IMR-90 (cell line): ENCODE data around the gene TMEM117. TPM values are rescaled to one million over a fixed set of nuclear protein-coding genes. Genes with fewer than 3 reads are reported as not detected.

Source experiments
- ATAC-seq: fragments of 200-7000 bp; cut with Tn5 transposase; 2 replicates; pipeline ENCODE4 v1.9.1; 2020; ENCODE audit warnings: low read depth, mild to moderate bottlenecking, moderate library complexity
- BruUV-seq: library from RNA; stranded (reverse); fragments of 400-500 nt; replicated peaks from 2 replicates; lab custom pipeline; 2021; lab: Mats Ljungman, UMichigan
- CTCF ChIA-PET: fragments of 300-600 bp; formaldehyde crosslinking; extraction: SDS; loops from one replicate; lab custom pipeline; 2021; ENCODE audit warnings: antibody characterized with exemption; lab: Yijun Ruan, JAX
- POLR2A ChIA-PET: fragments of 300-600 bp; sonication (Branson Sonifier 250); formaldehyde crosslinking; loops from one replicate; lab custom pipeline; 2022; ENCODE audit warnings: antibody characterized with exemption; ENCODE audit not compliant: unreplicated experiment; lab: Charles Lee
- DNase-seq: peaks from one replicate; pipeline ENCODE4 v3.0.0; 2013
- H2AFZ ChIP-seq: replicated peaks from 2 replicates; pipeline ENCODE3; 2013; ENCODE audit warnings: low read length, mild to moderate bottlenecking; ENCODE audit not compliant: poor library complexity
- H2AK5ac ChIP-seq: 2 replicates; pipeline ENCODE4 v1.6.1; 2013; ENCODE audit warnings: low read depth, low read length, inconsistent platforms
- H2AK9ac ChIP-seq: replicated peaks from 2 replicates; pipeline ENCODE3; 2013; ENCODE audit warnings: mild to moderate bottlenecking, low read depth, low read length, moderate library complexity; ENCODE audit not compliant: poor library complexity
- H2BK120ac ChIP-seq: 2 replicates; pipeline ENCODE4 v1.6.1; 2013; ENCODE audit warnings: low read depth, low read length, inconsistent platforms
- H2BK15ac ChIP-seq: 3 replicates; pipeline ENCODE4 v1.6.1; 2013; ENCODE audit warnings: low read depth, low read length, inconsistent platforms
- H2BK20ac ChIP-seq: 2 replicates; pipeline ENCODE4 v1.6.1; 2013; ENCODE audit warnings: low read depth, mild to moderate bottlenecking, inconsistent platforms, low read length, moderate library complexity
- H2BK5ac ChIP-seq: 2 replicates; pipeline ENCODE4 v1.6.1; 2013; ENCODE audit warnings: mild to moderate bottlenecking, low read depth, low read length, inconsistent platforms; ENCODE audit not compliant: poor library complexity, severe bottlenecking
- H3K14ac ChIP-seq: replicated peaks from 2 replicates; pipeline ENCODE4 v1.6.1; 2013; ENCODE audit warnings: low read depth, low read length, inconsistent platforms
- H3K18ac ChIP-seq: 2 replicates; pipeline ENCODE4 v1.6.1; 2013; ENCODE audit warnings: low read depth, low read length, control low read depth
- H3K23ac ChIP-seq: 2 replicates; pipeline ENCODE4 v1.6.1; 2013; ENCODE audit warnings: low read depth, low read length, inconsistent platforms
- H3K27ac ChIP-seq: 2 replicates; pipeline ENCODE4 v1.5.1; 2013; ENCODE audit warnings: mild to moderate bottlenecking, control low read depth, low read length; ENCODE audit not compliant: insufficient read depth
- H3K27me3 ChIP-seq: 2 replicates; pipeline ENCODE4 v1.6.1; 2013; ENCODE audit warnings: low read length; ENCODE audit not compliant: control insufficient read depth, insufficient read depth
- H3K36me3 ChIP-seq: 2 replicates; pipeline ENCODE4 v1.6.1; 2013; ENCODE audit warnings: low read length, mixed read lengths; ENCODE audit not compliant: control insufficient read depth, insufficient read depth
- H3K4ac ChIP-seq: 2 replicates; pipeline ENCODE4 v1.6.1; 2013; ENCODE audit warnings: low read depth, low read length, inconsistent platforms
- H3K4me1 ChIP-seq: 2 replicates; pipeline ENCODE4 v1.6.1; 2013; ENCODE audit warnings: low read length, mixed read lengths; ENCODE audit not compliant: control insufficient read depth, insufficient read depth
- H3K4me2 ChIP-seq: 2 replicates; pipeline ENCODE4 v1.6.1; 2013; ENCODE audit warnings: low read depth, mild to moderate bottlenecking, control low read depth, low read length, moderate library complexity
- H3K4me3 ChIP-seq: 2 replicates; pipeline ENCODE4 v1.5.1; 2013; ENCODE audit warnings: low read depth, mild to moderate bottlenecking, control low read depth, low read length, moderate library complexity; ENCODE audit not compliant: insufficient read depth
- H3K56ac ChIP-seq: 2 replicates; pipeline ENCODE4 v1.6.1; 2013; ENCODE audit warnings: low read length, inconsistent platforms; ENCODE audit not compliant: insufficient read depth; ENCODE audit errors: extremely low read depth
- H3K79me1 ChIP-seq, 2 experiments: 2 replicates each; pipeline ENCODE4 v1.6.1; 2013; ENCODE audit warnings: low read length in 2 of 2, inconsistent platforms in 1 of 2, low read depth in 1 of 2
- H3K9ac ChIP-seq: 2 replicates; pipeline ENCODE4 v1.6.1; 2013; ENCODE audit warnings: low read depth, low read length, control low read depth
- H3K9me1 ChIP-seq: 2 replicates; pipeline ENCODE4 v1.6.1; 2013; ENCODE audit warnings: low read length, inconsistent platforms; ENCODE audit not compliant: insufficient read depth
- H3K9me3 ChIP-seq: 2 replicates; pipeline ENCODE4 v1.6.1; 2013; ENCODE audit warnings: low read length; ENCODE audit not compliant: control insufficient read depth, insufficient read depth
- H4K20me1 ChIP-seq: 2 replicates; pipeline ENCODE4 v1.6.1; 2013; ENCODE audit warnings: low read length, inconsistent platforms; ENCODE audit not compliant: insufficient read depth
- H4K5ac ChIP-seq: 2 replicates; pipeline ENCODE4 v1.6.1; 2013; ENCODE audit warnings: mild to moderate bottlenecking, low read depth, low read length, control low read depth
- H4K8ac ChIP-seq, 2 experiments: 2 replicates each; pipeline ENCODE4 v1.6.1; 2013; ENCODE audit warnings: low read depth in 2 of 2, low read length in 2 of 2, control low read depth in 1 of 2, inconsistent platforms in 1 of 2
- H4K91ac ChIP-seq: 2 replicates; pipeline ENCODE4 v1.6.1; 2013; ENCODE audit warnings: low read depth, low read length, inconsistent platforms; ENCODE audit not compliant: insufficient read depth
- BHLHE40 ChIP-seq: fragments of 150-350 bp; IDR thresholded peaks from 2 replicates; pipeline ENCODE4 v1.6.1; 2016; ENCODE audit warnings: mild to moderate bottlenecking, low read depth, low read length
- CEBPB ChIP-seq: IDR thresholded peaks from 2 replicates; pipeline ENCODE4 v1.6.1; 2012; ENCODE audit warnings: low read depth, low read length, improper control_type of control experiment
- CHD1 ChIP-seq: IDR thresholded peaks from 2 replicates; pipeline ENCODE4 v1.6.1; 2012; ENCODE audit warnings: low read depth, low read length, improper control_type of control experiment
- MAFK ChIP-seq: IDR thresholded peaks from 2 replicates; pipeline ENCODE4 v1.6.1; 2012; ENCODE audit warnings: low read depth, low read length, improper control_type of control experiment
- MAZ ChIP-seq: IDR thresholded peaks from 2 replicates; pipeline ENCODE4 v1.6.1; 2012; ENCODE audit warnings: low read depth, mild to moderate bottlenecking, low read length, improper control_type of control experiment, moderate library complexity, borderline replicate concordance
- NFE2L2 ChIP-seq: fragments of 150-350 bp; IDR thresholded peaks from 2 replicates; pipeline ENCODE4 v1.6.1; 2016; ENCODE audit warnings: low read depth, mild to moderate bottlenecking, low read length
- POLR2A ChIP-seq: IDR thresholded peaks from 2 replicates; pipeline ENCODE4 v1.6.1; 2012; ENCODE audit warnings: mild to moderate bottlenecking, low read depth, low read length
- RAD21 ChIP-seq: IDR thresholded peaks from 2 replicates; pipeline ENCODE4 v1.6.1; 2012; ENCODE audit warnings: low read length, improper control_type of control experiment
- RFX5 ChIP-seq: IDR thresholded peaks from 2 replicates; pipeline ENCODE4 v1.8.0; 2012; ENCODE audit warnings: low read depth, mild to moderate bottlenecking, low read length, moderate library complexity
- SMC3 ChIP-seq: fragments of 150-350 bp; IDR thresholded peaks from 2 replicates; pipeline ENCODE4 v1.6.1; 2016; ENCODE audit warnings: low read depth, mild to moderate bottlenecking, antibody characterized with exemption, low read length, moderate library complexity
- WGBS, 2 experiments: methylation state at CpG; one replicate each; pipeline versions ENCODE4 v1.1.5 to v1.1.7; 2013; ENCODE audit warnings: missing lambda C conversion rate in 2 of 2; ENCODE audit not compliant: insufficient read length in 1 of 2; ENCODE audit errors: extremely low coverage in 2 of 2; 5-methylcytosine and 5-hydroxymethylcytosine counted together
- dilution Hi-C: fragments of 300-500 bp; cut with HindIII; formaldehyde crosslinking; loops from one replicate; pipeline ENCODE4 v1.14.3; 2018; ENCODE audit warnings: low sequenced_read_pairs; ENCODE audit not compliant: unreplicated experiment
- in situ Hi-C: fragments of 300-500 bp; cut with MboI; formaldehyde crosslinking; loops from 3 replicates; pipeline ENCODE4 v1.14.3; 2019; ENCODE audit warnings: low sequenced_read_pairs, inconsistent platforms, mixed read lengths
- intact Hi-C: fragments of 100-400 bp; cut with micrococcal nuclease; formaldehyde crosslinking; loops from 2 replicates; pipeline ENCODE4 v1.10.0; 2022
- polyA plus RNA-seq, 3 experiments: library from polyadenylated mRNA; depleted of rRNA; stranded (reverse); fragments of >200 nt; gene quantifications; 2 replicates each; pipeline ENCODE4 v1.2.3, GENCODE V29; 2012; ENCODE audit warnings: low replicate concordance in 1 of 3
- total RNA-seq: library from RNA; depleted of rRNA; stranded (reverse); fragments of >200 nt; gene quantifications from 2 replicates; pipeline ENCODE4 v1.2.3, GENCODE V29; 2012
- TF ChIP-seq, protein P1 (sequence below): fragments of 150-350 bp; IDR thresholded peaks from 2 replicates; pipeline ENCODE4 v1.6.1; 2016; ENCODE audit warnings: low read depth, mild to moderate bottlenecking, low read length, moderate library complexity, borderline replicate concordance
- TF ChIP-seq, protein P2 (sequence below): conservative IDR thresholded peaks from 2 replicates; pipeline ENCODE4 v1.5.1; 2012; ENCODE audit warnings: mild to moderate bottlenecking, low read depth, low read length, improper control_type of control experiment
- TF ChIP-seq, protein P3 (sequence below): fragments of 150-350 bp; IDR thresholded peaks from 2 replicates; pipeline ENCODE4 v1.6.1; 2017; ENCODE audit warnings: mild to moderate bottlenecking, antibody characterized with exemption, low read length, low read depth

Gene TMEM117
- total and polyA plus RNA-seq, 2 of the 4 experiments (the other 2 are of a cell fraction): 8.7 to 21.0 TPM

DNA sequence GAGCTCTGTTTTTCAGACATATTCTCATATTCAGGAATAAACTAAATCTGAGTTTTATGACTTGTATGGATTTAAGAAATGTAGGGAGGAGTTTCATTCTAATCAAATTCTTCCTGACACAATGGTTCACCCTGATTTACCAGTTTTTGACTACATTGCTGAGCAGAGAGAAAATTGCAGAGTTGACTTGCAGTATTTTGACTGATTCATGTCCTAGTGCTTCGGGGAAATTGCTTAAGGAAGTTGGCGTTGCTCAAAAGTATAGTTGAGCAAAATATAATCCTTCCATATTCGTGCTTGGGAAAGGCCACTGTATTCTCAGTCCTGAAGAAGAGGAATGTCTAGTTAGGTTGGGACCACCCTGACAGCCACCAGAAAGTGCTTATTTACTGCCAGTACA, 28.5 kb upstream of the TMEM117 start:
- H3K4me1 ChIP-seq: no peaks in the 10 kb centered on the region
- H3K27me3 ChIP-seq: no peaks in the 10 kb centered on the region; the same call in 1 of the 2 replicates
- no peak overlapping the region for H2BK20ac ChIP-seq
- H3K23ac ChIP-seq: no peak overlapping the region
- H3K56ac ChIP-seq: no peak overlapping the region
- no peaks in the 10 kb centered on the region for H3K9me3 ChIP-seq
- no peak overlapping the region for H4K91ac ChIP-seq
- dilution Hi-C loops (no loop called here), intact Hi-C loops (loop anchor here (2.0 kb wide), 1 partner anchor 49 kb away; the partner anchor contains the start of genes IRAK4 and PUS7L), in situ Hi-C loops (loop anchor here (5.0 kb wide), 1 partner anchor 75 kb away; no protein-coding TSS in a partner anchor)
- H3K4me2 ChIP-seq: no peak overlapping the region
- H4K5ac ChIP-seq: peak overlapping the region; percentile 17; the same call in 1 of the 2 replicates
- H4K20me1 ChIP-seq: no peaks in the 10 kb centered on the region
- no peak overlapping the region for H3K18ac ChIP-seq
- no peak overlapping the region for H3K4ac ChIP-seq
- TF ChIP-seq MAFK: no peak
- no peak for TF ChIP-seq CHD1
- TF ChIP-seq, protein P1, sequence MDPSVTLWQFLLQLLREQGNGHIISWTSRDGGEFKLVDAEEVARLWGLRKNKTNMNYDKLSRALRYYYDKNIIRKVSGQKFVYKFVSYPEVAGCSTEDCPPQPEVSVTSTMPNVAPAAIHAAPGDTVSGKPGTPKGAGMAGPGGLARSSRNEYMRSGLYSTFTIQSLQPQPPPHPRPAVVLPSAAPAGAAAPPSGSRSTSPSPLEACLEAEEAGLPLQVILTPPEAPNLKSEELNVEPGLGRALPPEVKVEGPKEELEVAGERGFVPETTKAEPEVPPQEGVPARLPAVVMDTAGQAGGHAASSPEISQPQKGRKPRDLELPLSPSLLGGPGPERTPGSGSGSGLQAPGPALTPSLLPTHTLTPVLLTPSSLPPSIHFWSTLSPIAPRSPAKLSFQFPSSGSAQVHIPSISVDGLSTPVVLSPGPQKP: no peak
- no peak for TF ChIP-seq RFX5
- no peak for TF ChIP-seq MAZ
- no peak for TF ChIP-seq POLR2A
- TF ChIP-seq, protein P2, sequence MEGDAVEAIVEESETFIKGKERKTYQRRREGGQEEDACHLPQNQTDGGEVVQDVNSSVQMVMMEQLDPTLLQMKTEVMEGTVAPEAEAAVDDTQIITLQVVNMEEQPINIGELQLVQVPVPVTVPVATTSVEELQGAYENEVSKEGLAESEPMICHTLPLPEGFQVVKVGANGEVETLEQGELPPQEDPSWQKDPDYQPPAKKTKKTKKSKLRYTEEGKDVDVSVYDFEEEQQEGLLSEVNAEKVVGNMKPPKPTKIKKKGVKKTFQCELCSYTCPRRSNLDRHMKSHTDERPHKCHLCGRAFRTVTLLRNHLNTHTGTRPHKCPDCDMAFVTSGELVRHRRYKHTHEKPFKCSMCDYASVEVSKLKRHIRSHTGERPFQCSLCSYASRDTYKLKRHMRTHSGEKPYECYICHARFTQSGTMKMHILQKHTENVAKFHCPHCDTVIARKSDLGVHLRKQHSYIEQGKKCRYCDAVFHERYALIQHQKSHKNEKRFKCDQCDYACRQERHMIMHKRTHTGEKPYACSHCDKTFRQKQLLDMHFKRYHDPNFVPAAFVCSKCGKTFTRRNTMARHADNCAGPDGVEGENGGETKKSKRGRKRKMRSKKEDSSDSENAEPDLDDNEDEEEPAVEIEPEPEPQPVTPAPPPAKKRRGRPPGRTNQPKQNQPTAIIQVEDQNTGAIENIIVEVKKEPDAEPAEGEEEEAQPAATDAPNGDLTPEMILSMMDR: no peak
- no peak for TF ChIP-seq NFE2L2
- no peak for TF ChIP-seq SMC3
- no peak for TF ChIP-seq CEBPB
- TF ChIP-seq, protein P3, sequence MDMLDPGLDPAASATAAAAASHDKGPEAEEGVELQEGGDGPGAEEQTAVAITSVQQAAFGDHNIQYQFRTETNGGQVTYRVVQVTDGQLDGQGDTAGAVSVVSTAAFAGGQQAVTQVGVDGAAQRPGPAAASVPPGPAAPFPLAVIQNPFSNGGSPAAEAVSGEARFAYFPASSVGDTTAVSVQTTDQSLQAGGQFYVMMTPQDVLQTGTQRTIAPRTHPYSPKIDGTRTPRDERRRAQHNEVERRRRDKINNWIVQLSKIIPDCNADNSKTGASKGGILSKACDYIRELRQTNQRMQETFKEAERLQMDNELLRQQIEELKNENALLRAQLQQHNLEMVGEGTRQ: no peak
- no peak for TF ChIP-seq BHLHE40
- TF ChIP-seq RAD21: no peak
- no TSS peak for BruUV-seq
- H2BK5ac ChIP-seq: no peak overlapping the region
- no peak for DNase-seq
- no peak overlapping the region for H2BK15ac ChIP-seq
- 76% methylated on average over 2 of the region's 3 CpGs; no CpG with 5 or more reads in 1 of the 2 experiments for WGBS, 2 experiments
- ATAC-seq: no peak
- ChIA-PET CTCF (interaction anchor here (2.4 to 2.6 kb wide), 2 partner anchors 10 to 75 kb away, joined by 7 read pairs; no protein-coding TSS in a partner anchor), POLR2A (interaction anchor here (1.2 kb wide), 1 partner anchor 10 kb away, joined by 4 read pairs; no protein-coding TSS in a partner anchor)
- no peaks in the 10 kb centered on the region for H3K36me3 ChIP-seq
- H2AFZ ChIP-seq: no peak overlapping the region
- H2AK9ac ChIP-seq: no peak overlapping the region
- no peak overlapping the region for H3K4me3 ChIP-seq
- H4K8ac ChIP-seq: peak overlapping the region; percentile 5 to 92; a peak in 1 of 4 replicates
- H3K14ac ChIP-seq: no peak overlapping the region
- H3K27ac ChIP-seq: no peak overlapping the region
- H3K9me1 ChIP-seq: no peaks in the 10 kb centered on the region
- H3K79me1 ChIP-seq: peaks cover 0 to 16% of the 10 kb centered on the region in 2 experiments; a peak in 2 of 4 replicates
- no peak overlapping the region; the same call in 1 of the 2 replicates for H3K9ac ChIP-seq
- no peak overlapping the region for H2AK5ac ChIP-seq
- no peak overlapping the region for H2BK120ac ChIP-seq
